ENCODE data around the gene PLA2G5.

DNA sequence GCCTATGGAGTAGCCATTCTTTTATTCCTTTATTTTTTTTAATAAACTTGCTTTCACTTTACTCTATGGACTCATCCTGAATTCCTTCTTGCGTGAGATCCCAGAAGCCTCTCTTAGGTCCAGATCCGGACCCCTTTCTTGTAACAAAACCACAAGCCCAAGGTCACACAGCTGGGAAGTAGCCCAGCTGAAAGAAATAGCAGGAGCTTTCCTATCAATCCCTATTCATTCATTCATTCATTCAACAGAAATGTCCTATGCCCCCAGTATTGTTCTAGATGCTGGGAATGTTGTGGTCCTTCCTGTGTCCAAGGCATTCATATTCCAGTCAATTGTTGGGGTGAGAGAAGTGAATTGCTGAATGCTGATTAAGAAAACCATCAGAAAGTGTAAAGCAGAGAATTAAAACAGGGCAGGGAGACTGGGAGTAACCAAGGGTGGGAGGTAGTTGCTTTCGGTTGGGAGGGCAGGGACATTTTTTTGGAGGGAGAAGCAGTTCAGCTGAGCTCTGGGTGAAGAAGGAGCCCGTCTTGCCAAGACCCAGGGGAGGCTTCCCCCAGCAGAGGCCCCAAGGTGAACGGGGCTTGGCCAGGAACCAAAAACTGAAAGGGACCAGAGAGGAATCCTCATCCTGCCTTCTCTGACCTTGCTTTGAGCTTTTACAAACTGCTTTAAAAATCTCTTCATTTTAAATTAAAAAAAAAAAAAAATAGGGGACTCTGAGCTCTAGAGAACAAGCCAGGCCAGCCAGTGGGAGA, 38.6 kb downstream of the PLA2G5 start:
- TF ChIP-seq, protein P1, sequence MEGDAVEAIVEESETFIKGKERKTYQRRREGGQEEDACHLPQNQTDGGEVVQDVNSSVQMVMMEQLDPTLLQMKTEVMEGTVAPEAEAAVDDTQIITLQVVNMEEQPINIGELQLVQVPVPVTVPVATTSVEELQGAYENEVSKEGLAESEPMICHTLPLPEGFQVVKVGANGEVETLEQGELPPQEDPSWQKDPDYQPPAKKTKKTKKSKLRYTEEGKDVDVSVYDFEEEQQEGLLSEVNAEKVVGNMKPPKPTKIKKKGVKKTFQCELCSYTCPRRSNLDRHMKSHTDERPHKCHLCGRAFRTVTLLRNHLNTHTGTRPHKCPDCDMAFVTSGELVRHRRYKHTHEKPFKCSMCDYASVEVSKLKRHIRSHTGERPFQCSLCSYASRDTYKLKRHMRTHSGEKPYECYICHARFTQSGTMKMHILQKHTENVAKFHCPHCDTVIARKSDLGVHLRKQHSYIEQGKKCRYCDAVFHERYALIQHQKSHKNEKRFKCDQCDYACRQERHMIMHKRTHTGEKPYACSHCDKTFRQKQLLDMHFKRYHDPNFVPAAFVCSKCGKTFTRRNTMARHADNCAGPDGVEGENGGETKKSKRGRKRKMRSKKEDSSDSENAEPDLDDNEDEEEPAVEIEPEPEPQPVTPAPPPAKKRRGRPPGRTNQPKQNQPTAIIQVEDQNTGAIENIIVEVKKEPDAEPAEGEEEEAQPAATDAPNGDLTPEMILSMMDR (conservative IDR thresholded peaks at IDR 0.05): no peak
- no peak for TF ChIP-seq ZFX (IDR thresholded peaks at IDR 0.05)
